Trophoblast cell (in vitro differentiated cells and primary cell): ENCODE results near the gene BFSP2.

Experiments used
- DNase-seq, 2 donors: peaks; one replicate each; pipeline ENCODE4 v3.0.0-alpha.2; 2016
- H2AFZ ChIP-seq: 2 replicates; pipeline ENCODE4 v1.6.1; 2013; ENCODE audit warnings: low read length, moderate library complexity, mild to moderate bottlenecking; ENCODE audit not compliant: insufficient read depth, poor library complexity
- H2AK5ac ChIP-seq: 2 replicates; pipeline ENCODE4 v1.6.1; 2013; ENCODE audit warnings: mild to moderate bottlenecking, low read length
- H2BK120ac ChIP-seq: 2 replicates; pipeline ENCODE4 v1.6.1; 2013; ENCODE audit warnings: low read length, mild to moderate bottlenecking, moderate library complexity; ENCODE audit not compliant: insufficient read depth, poor library complexity
- H2BK12ac ChIP-seq: 2 replicates; pipeline ENCODE4 v1.6.1; 2013; ENCODE audit warnings: mild to moderate bottlenecking, low read length, moderate library complexity
- H2BK5ac ChIP-seq: 2 replicates; pipeline ENCODE4 v1.6.1; 2013; ENCODE audit warnings: low read length, low read depth, moderate library complexity, mild to moderate bottlenecking; ENCODE audit not compliant: poor library complexity
- H3K14ac ChIP-seq: 2 replicates; pipeline ENCODE4 v1.6.1; 2013; ENCODE audit warnings: mild to moderate bottlenecking, low read length
- H3K18ac ChIP-seq: 2 replicates; pipeline ENCODE4 v1.6.1; 2013; ENCODE audit warnings: mild to moderate bottlenecking, low read length
- H3K23ac ChIP-seq: 2 replicates; pipeline ENCODE4 v1.6.1; 2013; ENCODE audit warnings: low read length
- H3K27ac ChIP-seq: 2 replicates; pipeline ENCODE4 v1.5.1; 2013; ENCODE audit warnings: low read depth, mild to moderate bottlenecking, inconsistent platforms, low read length, moderate library complexity
- H3K27me3 ChIP-seq: 2 replicates; pipeline ENCODE4 v1.6.1; 2013; ENCODE audit warnings: inconsistent platforms, mild to moderate bottlenecking, low read length, moderate library complexity; ENCODE audit not compliant: insufficient read depth
- H3K36me3 ChIP-seq, 2 experiments: 1 replicate in 1 of 2; 2 replicates in 1 of 2; pipeline ENCODE4 v1.6.1; 2013; ENCODE audit warnings: low read length in 2 of 2, mild to moderate bottlenecking in 2 of 2, moderate library complexity in 1 of 2; ENCODE audit not compliant: insufficient read depth in 2 of 2, control insufficient read depth in 1 of 2
- H3K4ac ChIP-seq: 2 replicates; pipeline ENCODE4 v1.6.1; 2013; ENCODE audit warnings: low read depth, mild to moderate bottlenecking, low read length, moderate library complexity
- H3K4me1 ChIP-seq, 2 experiments: 1 replicate in 1 of 2; 2 replicates in 1 of 2; pipeline ENCODE4 v1.6.1; 2013; ENCODE audit warnings: low read length in 2 of 2, mild to moderate bottlenecking in 2 of 2, moderate library complexity in 1 of 2; ENCODE audit not compliant: insufficient read depth in 2 of 2, control insufficient read depth in 1 of 2
- H3K4me2 ChIP-seq: 2 replicates; pipeline ENCODE4 v1.6.1; 2013; ENCODE audit warnings: inconsistent platforms, mild to moderate bottlenecking, low read length, moderate library complexity
- H3K4me3 ChIP-seq: 2 replicates; pipeline ENCODE4 v1.5.1; 2013; ENCODE audit warnings: mild to moderate bottlenecking, low read depth, low read length, inconsistent platforms
- H3K79me1 ChIP-seq: one replicate; pipeline ENCODE4 v1.6.1; 2013; ENCODE audit warnings: low read length
- H3K79me2 ChIP-seq: 2 replicates; pipeline ENCODE4 v1.6.1; 2013; ENCODE audit warnings: low read length, mild to moderate bottlenecking; ENCODE audit not compliant: control insufficient read depth, insufficient read depth, poor library complexity
- H3K9ac ChIP-seq: 2 replicates; pipeline ENCODE4 v1.6.1; 2013; ENCODE audit warnings: mild to moderate bottlenecking, low read length
- H3K9me3 ChIP-seq: 2 replicates; pipeline ENCODE4 v1.6.1; 2013; ENCODE audit warnings: low read depth, mild to moderate bottlenecking, control low read depth, inconsistent platforms, low read length; ENCODE audit not compliant: insufficient read depth
- H4K12ac ChIP-seq: 2 replicates; pipeline ENCODE4 v1.6.1; 2013; ENCODE audit warnings: low read depth, mild to moderate bottlenecking, low read length, moderate library complexity
- H4K8ac ChIP-seq: 2 replicates; pipeline ENCODE4 v1.6.1; 2013; ENCODE audit warnings: low read depth, mild to moderate bottlenecking, low read length, moderate library complexity
- H4K91ac ChIP-seq: one replicate; pipeline ENCODE4 v1.6.1; 2013; ENCODE audit warnings: low read depth, mild to moderate bottlenecking, low read length, moderate library complexity
- WGBS: extraction: QIAGEN DNeasy Blood & Tissue Kit; methylation state at CpG from one replicate; pipeline ENCODE4 v1.1.7; 2013; ENCODE audit warnings: missing lambda C conversion rate; ENCODE audit not compliant: insufficient read length, insufficient coverage; ENCODE audit errors: extremely low coverage; 5-methylcytosine and 5-hydroxymethylcytosine counted together

Gene BFSP2

DNA sequence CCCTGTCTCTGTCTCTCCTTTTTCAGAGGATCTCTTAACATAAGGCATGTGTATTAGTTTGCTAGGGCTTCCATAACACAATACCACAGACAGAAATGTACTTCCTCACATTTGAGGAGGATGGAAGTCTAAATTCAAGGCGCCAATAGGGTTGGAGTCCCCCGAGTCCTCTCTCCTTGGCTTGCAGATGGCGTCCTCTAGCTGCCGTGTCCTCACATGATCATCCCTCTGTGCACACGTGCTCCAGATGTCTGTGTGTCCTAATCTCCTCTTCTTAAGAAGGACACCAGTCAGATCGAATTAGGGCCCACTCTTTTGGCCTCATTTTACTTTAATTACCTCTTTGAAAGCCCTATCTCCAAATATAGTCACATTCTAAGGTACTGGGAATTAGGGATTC, 23.0 kb upstream of the BFSP2 start:
- no peaks in the 10 kb centered on the region for H3K9me3 ChIP-seq
- no peak overlapping the region for H3K27ac ChIP-seq
- H4K91ac ChIP-seq: no peak overlapping the region

DNA sequence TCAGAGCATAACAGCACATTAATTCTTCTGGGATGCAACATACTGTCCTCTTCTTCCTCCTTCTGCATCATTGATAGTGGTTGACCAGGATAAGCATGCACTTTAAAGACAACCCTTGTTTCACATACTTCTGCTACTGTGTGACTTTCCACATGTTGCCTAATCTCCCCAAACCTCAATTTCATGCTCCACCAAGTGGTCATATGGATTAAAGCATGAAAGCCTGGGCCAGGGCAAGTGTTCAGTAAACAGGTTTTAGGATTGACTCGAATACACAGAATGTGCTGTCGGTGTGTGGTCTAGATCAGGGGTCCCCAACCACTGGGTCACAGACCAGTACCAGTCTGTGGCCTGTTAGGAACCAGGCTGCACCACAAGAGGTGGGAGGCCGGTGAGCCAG, 22.5 kb upstream of the BFSP2 start:
- no peak overlapping the region for H3K23ac ChIP-seq
- H3K14ac ChIP-seq: no peak overlapping the region
- H3K18ac ChIP-seq: no peak overlapping the region
- H3K27me3 ChIP-seq: no peaks in the 10 kb centered on the region
- no peak overlapping the region for H3K4ac ChIP-seq
- no peak overlapping the region for H2BK5ac ChIP-seq
- no peak overlapping the region for H2AFZ ChIP-seq
- H3K36me3 ChIP-seq: no peaks in the 10 kb centered on the region
- no peak overlapping the region for H4K8ac ChIP-seq
- no peak overlapping the region for H2BK120ac ChIP-seq
- H3K27ac ChIP-seq: no peak overlapping the region
- no peaks in the 10 kb centered on the region for H3K9me3 ChIP-seq
- no peak overlapping the region for H3K4me3 ChIP-seq
- no peaks in the 10 kb centered on the region for H3K79me2 ChIP-seq
- peaks cover 0 to 1% of the 10 kb centered on the region in 2 experiments for H3K4me1 ChIP-seq
- H2AK5ac ChIP-seq: no peak overlapping the region
- H4K91ac ChIP-seq: no peak overlapping the region
- no peak overlapping the region for H3K9ac ChIP-seq
- H3K4me2 ChIP-seq: no peak overlapping the region
- WGBS: no CpG with 5 or more reads among the region's 3 CpGs
- H2BK12ac ChIP-seq: no peak overlapping the region
- no peaks in the 10 kb centered on the region for H3K79me1 ChIP-seq
- peak in 1 of 2 donors; percentile 63 for DNase-seq
- no peak overlapping the region for H4K12ac ChIP-seq

More for the DNA sequence above, 23.0 kb upstream of the BFSP2 start:
- H2AK5ac ChIP-seq: no peak overlapping the region
- no peak overlapping the region for H2BK12ac ChIP-seq
- no peak overlapping the region for H3K14ac ChIP-seq
- H3K36me3 ChIP-seq: no peaks in the 10 kb centered on the region
- no peak overlapping the region for H3K4ac ChIP-seq
- no peak overlapping the region for H3K18ac ChIP-seq
- H3K79me1 ChIP-seq: no peaks in the 10 kb centered on the region
- H2AFZ ChIP-seq: no peak overlapping the region
- WGBS: no CpG with 5 or more reads among the region's 6 CpGs
- H3K79me2 ChIP-seq: no peaks in the 10 kb centered on the region
- no peak overlapping the region for H2BK120ac ChIP-seq
- no peak overlapping the region for H3K23ac ChIP-seq
- no peak overlapping the region for H4K8ac ChIP-seq
- no peak overlapping the region for H4K12ac ChIP-seq
- no peak overlapping the region for H2BK5ac ChIP-seq
- H3K27me3 ChIP-seq: no peaks in the 10 kb centered on the region
- no peak overlapping the region for H3K4me3 ChIP-seq
- no peaks in the 10 kb centered on the region for H3K4me1 ChIP-seq
- no peak for DNase-seq
- no peak overlapping the region for H3K9ac ChIP-seq
- H3K4me2 ChIP-seq: no peak overlapping the region

DNA sequence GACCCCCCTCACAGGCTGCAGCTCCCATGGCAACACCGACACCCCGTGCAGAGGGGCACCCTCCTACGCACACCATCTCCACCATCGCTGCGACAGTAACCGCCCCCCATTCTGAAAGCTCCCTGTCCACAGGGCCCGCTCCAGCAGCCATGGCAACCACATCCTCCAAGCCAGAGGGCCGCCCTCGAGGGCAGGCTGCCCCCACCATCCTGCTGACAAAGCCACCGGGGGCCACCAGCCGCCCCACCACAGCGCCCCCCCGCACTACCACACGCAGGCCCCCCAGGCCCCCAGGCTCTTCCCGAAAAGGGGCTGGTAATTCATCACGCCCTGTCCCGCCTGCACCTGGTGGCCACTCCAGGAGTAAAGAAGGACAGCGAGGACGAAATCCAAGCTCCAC, 19.9 kb upstream of the BFSP2 start:
- H4K8ac ChIP-seq: no peak overlapping the region
- no peak overlapping the region for H3K9ac ChIP-seq
- H3K4me1 ChIP-seq: peaks cover 1 to 7% of the 10 kb centered on the region in 2 experiments
- no peak overlapping the region for H2AFZ ChIP-seq
- no peak overlapping the region for H3K14ac ChIP-seq
- no peaks in the 10 kb centered on the region for H3K36me3 ChIP-seq
- no peak overlapping the region for H3K18ac ChIP-seq
- H4K12ac ChIP-seq: no peak overlapping the region
- WGBS: no CpG with 5 or more reads among the region's 19 CpGs
- no peak overlapping the region for H2AK5ac ChIP-seq
- H3K27me3 ChIP-seq: no peaks in the 10 kb centered on the region
- DNase-seq: no peak
- H3K79me2 ChIP-seq: no peaks in the 10 kb centered on the region
- no peak overlapping the region for H3K4me2 ChIP-seq
- no peak overlapping the region for H2BK120ac ChIP-seq
- no peak overlapping the region for H4K91ac ChIP-seq
- H3K4ac ChIP-seq: no peak overlapping the region
- H3K4me3 ChIP-seq: no peak overlapping the region
- H3K27ac ChIP-seq: no peak overlapping the region
- H3K23ac ChIP-seq: no peak overlapping the region
- H2BK12ac ChIP-seq: no peak overlapping the region
- H3K9me3 ChIP-seq: no peaks in the 10 kb centered on the region
- no peaks in the 10 kb centered on the region for H3K79me1 ChIP-seq
- H2BK5ac ChIP-seq: no peak overlapping the region

DNA sequence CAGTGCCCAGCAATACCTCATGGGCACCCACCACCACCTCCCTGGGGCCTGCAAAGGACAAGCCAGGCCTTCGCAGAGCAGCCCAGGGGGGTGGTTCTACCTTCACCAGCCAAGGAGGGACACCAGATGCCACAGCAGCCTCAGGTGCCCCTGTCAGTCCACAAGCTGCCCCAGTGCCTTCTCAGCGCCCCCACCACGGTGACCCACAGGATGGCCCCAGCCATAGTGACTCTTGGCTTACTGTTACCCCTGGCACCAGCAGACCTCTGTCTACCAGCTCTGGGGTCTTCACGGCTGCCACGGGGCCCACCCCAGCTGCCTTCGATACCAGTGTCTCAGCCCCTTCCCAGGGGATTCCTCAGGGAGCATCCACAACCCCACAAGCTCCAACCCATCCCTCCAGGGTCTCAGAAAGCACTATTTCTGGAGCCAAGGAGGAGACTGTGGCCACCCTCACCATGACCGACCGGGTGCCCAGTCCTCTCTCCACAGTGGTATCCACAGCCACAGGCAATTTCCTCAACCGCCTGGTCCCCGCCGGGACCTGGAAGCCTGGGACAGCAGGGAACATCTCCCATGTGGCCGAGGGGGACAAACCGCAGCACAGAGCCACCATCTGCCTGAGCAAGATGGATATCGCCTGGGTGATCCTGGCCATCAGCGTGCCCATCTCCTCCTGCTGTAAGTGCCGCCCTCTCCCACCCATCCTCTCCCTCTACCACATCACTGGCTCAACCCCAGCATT, 19.2 kb upstream of the BFSP2 start:
- Histone ChIP-seq H3K23ac (no peak overlapping the region), H3K9me3 (no peaks in the 10 kb centered on the region), H3K36me3 (no peaks in the 10 kb centered on the region), H4K8ac (no peak overlapping the region), H2AFZ (no peak overlapping the region), H3K4me3 (no peak overlapping the region), H3K4ac (no peak overlapping the region), H3K14ac (no peak overlapping the region), H3K27me3 (no peaks in the 10 kb centered on the region), H3K79me2 (no peaks in the 10 kb centered on the region), H3K27ac (no peak overlapping the region), H2BK12ac (no peak overlapping the region), H2AK5ac (no peak overlapping the region), H4K12ac (no peak overlapping the region), H3K79me1 (no peaks in the 10 kb centered on the region), H4K91ac (no peak overlapping the region), H3K9ac (no peak overlapping the region), H3K18ac (no peak overlapping the region), H2BK5ac (no peak overlapping the region), H3K4me2 (no peak overlapping the region), H2BK120ac (no peak overlapping the region), H3K4me1 (peaks cover 1 to 7% of the 10 kb centered on the region in 2 experiments)
- no peak for DNase-seq
- WGBS: no CpG with 5 or more reads among the region's 16 CpGs
